HUES48 (cell line): Measurements from ENCODE around the gene ATXN2.
"Not testable (repeated sequence)": the region's sequence is repeated elsewhere in the genome, so short reads cannot be mapped to it uniquely, and the experiment has no call there.

Experiments used
- H3K27ac ChIP-seq: one replicate; pipeline ENCODE4 v1.7.0; 2013; ENCODE audit warnings: low read depth, low read length, inconsistent platforms
- H3K27me3 ChIP-seq: 2 replicates; pipeline ENCODE4 v1.6.1; 2013; ENCODE audit warnings: mild to moderate bottlenecking, low read length; ENCODE audit not compliant: control insufficient read depth, insufficient read depth
- H3K36me3 ChIP-seq: 2 replicates; pipeline ENCODE4 v1.6.1; 2013; ENCODE audit warnings: low read length; ENCODE audit not compliant: control insufficient read depth, insufficient read depth
- H3K4me1 ChIP-seq: 2 replicates; pipeline ENCODE4 v1.6.1; 2013; ENCODE audit warnings: mild to moderate bottlenecking, low read length; ENCODE audit not compliant: control insufficient read depth, insufficient read depth
- H3K4me3 ChIP-seq: 2 replicates; pipeline ENCODE4 v1.5.1; 2013; ENCODE audit warnings: mild to moderate bottlenecking, low read depth, low read length
- H3K9ac ChIP-seq: 2 replicates; pipeline ENCODE4 v1.6.1; 2013; ENCODE audit warnings: mild to moderate bottlenecking, low read depth, low read length, moderate library complexity
- H3K9me3 ChIP-seq: 2 replicates; pipeline ENCODE4 v1.6.1; 2013; ENCODE audit warnings: low read length; ENCODE audit not compliant: control insufficient read depth, insufficient read depth

Gene ATXN2

GRCh38 chr12:111584959-111585358 is 14.2 kb downstream of the ATXN2 start:
- H3K4me1 ChIP-seq = no peaks in the 10 kb centered on the region
- no peaks in the 10 kb centered on the region for H3K27me3 ChIP-seq
- no peak overlapping the region for H3K9ac ChIP-seq
- H3K27ac ChIP-seq = no peak overlapping the region
- no peak overlapping the region for H3K4me3 ChIP-seq
- no peaks in the 10 kb centered on the region for H3K9me3 ChIP-seq
- no peaks in the 10 kb centered on the region for H3K36me3 ChIP-seq

- H3K4me3 ChIP-seq, H3K9me3 ChIP-seq, H3K27me3 ChIP-seq, H3K9ac ChIP-seq, H3K4me1 ChIP-seq, H3K36me3 ChIP-seq, H3K27ac ChIP-seq: not testable (repeated sequence)
These were observed 15.6 kb downstream of the ATXN2 start for GRCh38 chr12:111583506-111583905.

- no peaks in the 10 kb centered on the region for H3K27me3 ChIP-seq
- no peak overlapping the region for H3K27ac ChIP-seq
- no peaks in the 10 kb centered on the region for H3K9me3 ChIP-seq
- no peaks in the 10 kb centered on the region for H3K36me3 ChIP-seq
- no peaks in the 10 kb centered on the region for H3K4me1 ChIP-seq
- H3K4me3 ChIP-seq = no peak overlapping the region
- H3K9ac ChIP-seq = no peak overlapping the region
These were observed 16.9 kb downstream of the ATXN2 start for GRCh38 chr12:111582133-111582747.

GRCh38 chr12:111581434-111582132 is 17.5 kb downstream of the ATXN2 start:
- Histone ChIP-seq H3K9ac (no peak overlapping the region), H3K9me3 (no peaks in the 10 kb centered on the region), H3K27ac (no peak overlapping the region), H3K4me1 (no peaks in the 10 kb centered on the region), H3K27me3 (no peaks in the 10 kb centered on the region), H3K4me3 (no peak overlapping the region), H3K36me3 (no peaks in the 10 kb centered on the region)

GRCh38 chr12:111580737-111581136 is 18.4 kb downstream of the ATXN2 start:
- Histone ChIP-seq H3K36me3 (no peaks in the 10 kb centered on the region), H3K9ac (no peak overlapping the region), H3K4me1 (no peaks in the 10 kb centered on the region), H3K27me3 (no peaks in the 10 kb centered on the region), H3K27ac (no peak overlapping the region), H3K9me3 (no peaks in the 10 kb centered on the region), H3K4me3 (no peak overlapping the region)

GRCh38 chr12:111580119-111580425 is 19.0 kb downstream of the ATXN2 start:
- Histone ChIP-seq H3K27me3 (no peaks in the 10 kb centered on the region), H3K27ac (no peak overlapping the region), H3K9ac (no peak overlapping the region), H3K9me3 (no peaks in the 10 kb centered on the region), H3K4me3 (no peak overlapping the region), H3K36me3 (no peaks in the 10 kb centered on the region), H3K4me1 (peaks cover 4% of the 10 kb centered on the region)

GRCh38 chr12:111578971-111579340 is 20.2 kb downstream of the ATXN2 start:
- Histone ChIP-seq H3K9ac (no peak overlapping the region), H3K9me3 (no peaks in the 10 kb centered on the region), H3K27ac (no peak overlapping the region), H3K27me3 (no peaks in the 10 kb centered on the region), H3K4me3 (no peak overlapping the region), H3K36me3 (no peaks in the 10 kb centered on the region), H3K4me1 (peaks cover 12% of the 10 kb centered on the region)

- Histone ChIP-seq H3K4me1 (peaks cover 12% of the 10 kb centered on the region), H3K27me3 (no peaks in the 10 kb centered on the region), H3K36me3 (no peaks in the 10 kb centered on the region), H3K9me3 (no peaks in the 10 kb centered on the region), H3K27ac (no peak overlapping the region), H3K9ac (no peak overlapping the region), H3K4me3 (no peak overlapping the region)
These were observed 20.7 kb downstream of the ATXN2 start for GRCh38 chr12:111578276-111578970.

- Histone ChIP-seq H3K9ac (no peak overlapping the region), H3K9me3 (no peaks in the 10 kb centered on the region), H3K27me3 (no peaks in the 10 kb centered on the region), H3K4me1 (peaks cover 14% of the 10 kb centered on the region), H3K4me3 (no peak overlapping the region), H3K27ac (no peak overlapping the region), H3K36me3 (no peaks in the 10 kb centered on the region)
These were observed 24.2 kb downstream of the ATXN2 start for GRCh38 chr12:111574797-111575443.

GRCh38 chr12:111573476-111573875 is 25.6 kb downstream of the ATXN2 start:
- no peak overlapping the region for H3K4me3 ChIP-seq
- H3K9me3 ChIP-seq = no peaks in the 10 kb centered on the region
- no peak overlapping the region for H3K9ac ChIP-seq
- H3K27me3 ChIP-seq = no peaks in the 10 kb centered on the region
- peaks cover 14% of the 10 kb centered on the region for H3K4me1 ChIP-seq
- H3K36me3 ChIP-seq = no peaks in the 10 kb centered on the region
- H3K27ac ChIP-seq = no peak overlapping the region
